ENCODE data around the gene TAS2R9.
"Not testable (repeated sequence)": the region's sequence is repeated elsewhere in the genome, so short reads cannot be mapped to it uniquely, and the experiment has no call there.

TAS2R9 gene

GRCh38 chr12:10810068-10810467 is at the start of gene TAS2R9:
TAS2R9 (minus strand) TSS chr12:10810168; CDS start chr12:10810075, 93 bp downstream.
- no peak for DNase-seq

GRCh38 chr12:10855807-10856206 is 45.8 kb upstream of the TAS2R9 start:
- DNase-seq, result no peak

- DNase-seq, result no peak
These were observed 43.8 kb upstream of the TAS2R9 start for GRCh38 chr12:10853776-10854175.

DNA sequence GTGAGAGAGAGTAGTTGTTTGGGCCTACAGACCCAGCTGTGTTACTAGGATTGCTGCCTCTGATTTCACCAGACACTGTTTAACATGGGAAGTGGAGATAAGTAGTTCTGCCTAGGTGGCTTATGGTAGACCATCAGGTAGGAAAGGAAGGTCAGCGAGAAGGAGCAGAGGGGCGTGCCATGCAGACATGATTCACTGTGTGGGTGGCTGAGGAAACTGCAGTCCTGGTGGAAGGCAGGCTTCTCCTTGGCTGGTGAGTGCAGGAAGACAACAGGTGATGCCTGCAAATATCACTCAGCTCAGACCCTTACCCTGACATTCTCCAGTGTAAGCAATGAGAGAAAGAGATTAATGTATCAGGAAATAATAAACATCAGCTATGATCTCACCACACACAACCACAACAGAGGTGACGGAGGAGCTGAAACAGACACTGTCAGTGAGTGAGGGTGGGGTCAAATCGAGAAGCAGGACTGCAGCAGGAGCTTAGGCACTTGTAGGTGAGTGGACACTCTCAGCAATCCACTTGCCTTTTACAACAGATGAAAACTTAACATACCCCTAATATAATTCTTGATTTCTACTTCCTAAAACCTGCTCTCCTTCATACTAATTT is 41.4 kb upstream of the TAS2R9 start:
- DNase-seq, result peak in 1 of 2 donors; percentile 3

GRCh38 chr12:10849425-10849878 is 39.5 kb upstream of the TAS2R9 start, which contains the start of gene PRR4:
PRR4 (minus strand) TSS chr12:10849475; CDS start chr12:10849437, 38 bp downstream.
- peak in 1 of 2 donors; percentile 50 for DNase-seq

DNA sequence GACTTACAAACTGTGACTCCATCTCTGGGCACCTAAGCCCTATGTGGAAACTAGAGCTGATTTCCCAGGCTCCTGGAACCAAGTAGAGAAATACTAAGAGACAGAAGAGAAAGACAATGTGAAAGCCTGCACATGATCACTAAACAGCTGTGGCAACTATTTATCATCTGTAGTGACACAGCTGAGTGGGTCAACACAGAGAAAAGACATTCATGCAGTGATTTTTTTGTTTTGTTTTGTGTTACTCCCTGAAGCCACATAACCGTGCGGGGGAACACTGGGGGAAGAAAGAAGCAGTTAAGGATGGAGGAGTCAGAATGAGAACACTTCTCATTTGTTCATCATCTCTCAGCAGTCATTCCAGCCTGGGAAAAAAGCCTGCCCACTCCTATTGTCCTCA is 37.8 kb upstream of the TAS2R9 start:
- DNase-seq, result no peak

GRCh38 chr12:10842862-10843261 is 32.9 kb upstream of the TAS2R9 start:
- DNase-seq, result no peak

DNA sequence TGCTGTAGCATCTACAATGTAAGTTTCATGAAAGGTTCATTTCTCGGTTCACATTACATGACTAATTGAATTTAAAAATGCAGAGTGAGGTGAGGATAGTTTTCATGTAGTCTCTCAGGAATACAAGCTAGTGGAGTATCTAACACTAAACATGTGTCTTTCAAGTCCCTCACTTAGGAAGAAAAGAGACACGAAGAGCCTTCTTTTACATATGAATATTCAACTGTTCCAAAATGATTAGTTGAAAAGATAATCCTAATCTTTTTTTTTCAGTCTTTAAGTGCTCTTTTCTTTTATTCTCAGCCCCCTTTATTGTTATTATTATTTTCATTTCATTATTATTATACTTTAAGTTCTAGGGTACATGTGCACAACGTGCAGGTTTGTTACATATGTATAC is 28.5 kb upstream of the TAS2R9 start:
- DNase-seq, result no peak

DNA sequence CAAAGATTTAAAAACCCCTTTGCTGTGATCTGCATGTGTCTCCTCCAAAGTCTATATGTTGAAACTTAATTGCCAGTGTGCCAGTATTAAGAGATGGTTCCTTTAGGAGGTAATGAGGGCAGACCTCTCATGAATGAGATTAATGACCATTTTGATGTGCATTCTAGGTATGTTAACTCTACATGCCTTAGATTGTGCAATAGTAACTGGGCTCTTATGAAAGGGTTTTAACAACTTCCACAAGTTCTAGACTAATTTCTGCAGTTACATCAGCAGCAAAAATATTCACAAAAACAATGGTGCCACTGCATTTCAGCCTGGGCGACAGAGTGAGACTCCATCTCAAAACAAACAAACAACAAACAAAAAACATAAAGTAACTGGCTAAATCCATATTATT is 20.0 kb upstream of the TAS2R9 start:
- DNase-seq, result no peak

GRCh38 chr12:10826258-10826657 is 16.3 kb upstream of the TAS2R9 start, which contains the start of gene TAS2R10:
TAS2R10 (minus strand) TSS chr12:10826358; CDS start chr12:10826269, 89 bp downstream.
- DNase-seq, result no peak

GRCh38 chr12:10824957-10825356 is 15.0 kb upstream of the TAS2R9 start:
- DNase-seq, result no peak

- no peak for DNase-seq
These were observed 2.0 kb upstream of the TAS2R9 start for GRCh38 chr12:10811883-10812536.

- no peak for DNase-seq
These were observed 2.8 kb downstream of the TAS2R9 start, which contains the start of gene TAS2R8 for GRCh38 chr12:10807186-10807585. TAS2R8 (minus strand) TSS chr12:10807286; CDS start chr12:10806980, 306 bp downstream.

GRCh38 chr12:10802587-10802986 is 7.4 kb downstream of the TAS2R9 start, which contains the start of gene TAS2R7:
TAS2R7 (minus strand) TSS chr12:10802627; CDS start chr12:10802570, 57 bp downstream.
- DNase-seq, result no peak

- no peak for DNase-seq
These were observed 8.2 kb downstream of the TAS2R9 start for GRCh38 chr12:10801741-10802140.

DNA sequence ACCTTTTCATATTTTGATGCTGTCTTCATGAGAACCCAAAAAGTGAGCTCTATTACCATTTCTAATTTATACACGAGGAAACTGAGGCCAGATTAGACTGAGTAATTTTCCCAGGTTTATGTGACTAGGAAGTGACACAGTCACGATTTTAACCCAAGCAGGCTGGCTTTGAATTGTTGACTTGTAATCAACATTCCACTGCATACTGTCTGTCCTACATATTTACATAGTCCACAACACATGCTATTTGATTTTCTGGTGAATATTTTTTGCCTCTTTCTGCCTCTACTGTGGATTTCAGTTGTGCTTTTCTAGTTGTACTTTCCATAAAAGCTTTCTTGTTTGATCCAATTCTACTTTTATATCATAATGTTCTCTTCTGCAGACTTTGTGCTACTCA is 15.7 kb downstream of the TAS2R9 start:
- no peak for DNase-seq

DNA sequence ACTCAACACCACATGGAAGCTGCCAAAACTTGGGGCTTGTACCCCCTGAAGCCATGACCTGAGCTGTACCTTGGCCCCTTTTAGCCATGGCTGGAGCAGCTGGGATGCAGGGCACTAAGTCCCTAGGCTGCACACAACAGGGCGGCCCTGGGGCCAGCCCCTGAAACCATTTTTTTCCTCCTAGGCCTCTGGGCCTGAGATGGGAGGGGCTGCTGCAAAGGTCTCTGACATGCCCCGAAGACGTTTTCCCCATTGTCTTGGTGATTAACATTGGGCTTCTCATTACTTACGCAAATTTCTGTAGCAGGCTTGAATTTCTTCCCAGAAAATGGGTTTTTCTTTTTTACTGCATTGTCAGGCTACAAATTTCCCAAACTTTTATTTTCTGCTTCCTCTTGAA is 18.2 kb downstream of the TAS2R9 start:
- not testable (repeated sequence) for DNase-seq

- DNase-seq, result no peak
These were observed 26.7 kb downstream of the TAS2R9 start for GRCh38 chr12:10783252-10783651.

- no peak for DNase-seq
These were observed 30.9 kb downstream of the TAS2R9 start for GRCh38 chr12:10779103-10779502.

- peak in 1 of 2 donors; percentile 64 for DNase-seq
These were observed 38.7 kb downstream of the TAS2R9 start for GRCh38 chr12:10771132-10771733.

DNA sequence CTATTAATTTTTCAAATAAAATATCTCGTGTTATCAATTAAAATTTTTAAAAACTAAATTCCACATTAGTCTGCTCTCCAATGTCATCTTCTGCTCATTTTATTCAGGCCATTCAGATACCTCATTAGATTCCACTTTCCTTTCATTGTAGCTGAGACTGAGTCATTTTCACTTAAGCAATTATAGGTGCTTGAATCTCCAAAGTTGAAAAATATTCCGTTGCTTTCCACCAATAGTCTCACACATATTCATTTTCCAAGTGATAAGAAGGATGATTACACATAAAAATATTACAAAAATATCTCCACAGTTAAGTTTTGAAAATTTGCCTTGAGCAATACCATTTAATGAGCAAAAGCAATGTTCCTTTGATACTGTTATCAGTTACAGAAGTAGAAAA is 50.3 kb downstream of the TAS2R9 start:
- DNase-seq, result no peak
